ENCODE measurements around the gene ASCL4.
"Not testable (repeated sequence)": the region's sequence is repeated elsewhere in the genome, so short reads cannot be mapped to it uniquely, and the experiment has no call there.

GRCh38 chr12:107727742-107728141, 46.8 kb upstream of the ASCL4 start:
- TF ChIP-seq CTCF (IDR thresholded peaks at IDR 0.05); EZH2 (IDR thresholded peaks at IDR 0.05; ENCODE audit: borderline replicate concordance, insufficient read depth, low read depth, low read length, poor library complexity, severe bottlenecking): not testable (repeated sequence)

Data from B cell (primary cell).